Progenitor cell of endocrine pancreas (in vitro differentiated cells): Measurements from ENCODE around the gene BEGAIN. TPM values are rescaled to one million over a fixed set of nuclear protein-coding genes. Genes with fewer than 3 reads are reported as not detected.
A peak's percentile ranks its signal among the peaks of the same experiment; 100 is the strongest.

Source experiments
- DNase-seq: peaks from one replicate; pipeline ENCODE4 v3.0.0; 2021; ENCODE audit warnings: low spot score; ENCODE audit not compliant: unreplicated experiment
- H3K27ac Mint-ChIP-seq: 2 replicates; pipeline ENCODE4 v1.8.0; 2021; ENCODE audit warnings: mild to moderate bottlenecking, moderate library complexity, mixed read lengths
- H3K27me3 Mint-ChIP-seq: 2 replicates; pipeline ENCODE4 v1.8.0; 2021; ENCODE audit warnings: mixed read lengths
- H3K36me3 Mint-ChIP-seq: 2 replicates; pipeline ENCODE4 v1.8.0; 2022; ENCODE audit warnings: mixed read lengths; ENCODE audit not compliant: insufficient read depth
- H3K4me1 Mint-ChIP-seq: 2 replicates; pipeline ENCODE4 v1.8.0; 2021; ENCODE audit warnings: low read depth, mixed read lengths
- H3K4me3 Mint-ChIP-seq: 2 replicates; pipeline ENCODE4 v1.8.0; 2021; ENCODE audit warnings: low read depth, mild to moderate bottlenecking, moderate library complexity, mixed read lengths
- H3K9me3 Mint-ChIP-seq: 2 replicates; pipeline ENCODE4 v1.8.0; 2021; ENCODE audit warnings: low read depth, mixed read lengths
- CTCF ChIP-seq: fragments of 200-600 bp; sonication (generic); IDR thresholded peaks from one replicate; pipeline ENCODE4 v1.5.0; 2021; ENCODE audit warnings: antibody characterized with exemption, mild to moderate bottlenecking; ENCODE audit not compliant: unreplicated experiment
- total RNA-seq: library from RNA; stranded (reverse); gene quantifications from 2 replicates; pipeline ENCODE4 v1.2.1, GENCODE V29; 2021

Gene BEGAIN
- total RNA-seq, 1 donor from 2014 or later, result 0.65 TPM

- no peak for DNase-seq
- Mint-ChIP-seq H3K27ac (no peak overlapping the region), H3K4me3 (no peak overlapping the region), H3K36me3 (no peaks in the 10 kb centered on the region), H3K27me3 (peaks cover 3% of the 10 kb centered on the region), H3K4me1 (no peaks in the 10 kb centered on the region), H3K9me3 (no peaks in the 10 kb centered on the region)
- no peak for TF ChIP-seq CTCF
These were observed 46.1 kb downstream of the BEGAIN start for GRCh38 chr14:100540926-100541620.

- peaks cover 3% of the 10 kb centered on the region for H3K27me3 Mint-ChIP-seq
- peak; percentile 49 for TF ChIP-seq CTCF
- H3K27ac Mint-ChIP-seq, result no peak overlapping the region
- no peak overlapping the region for H3K4me3 Mint-ChIP-seq
- no peaks in the 10 kb centered on the region for H3K4me1 Mint-ChIP-seq
- no peak for DNase-seq
- H3K9me3 Mint-ChIP-seq, result no peaks in the 10 kb centered on the region
- no peaks in the 10 kb centered on the region for H3K36me3 Mint-ChIP-seq
These were observed 46.9 kb downstream of the BEGAIN start for GRCh38 chr14:100540141-100540925.

GRCh38 chr14:100539766-100540140 lies 47.5 kb downstream of the BEGAIN start:
- Mint-ChIP-seq H3K9me3 (no peaks in the 10 kb centered on the region), H3K27me3 (no peaks in the 10 kb centered on the region), H3K36me3 (no peaks in the 10 kb centered on the region), H3K4me3 (no peak overlapping the region), H3K27ac (no peak overlapping the region), H3K4me1 (no peaks in the 10 kb centered on the region)
- no peak for TF ChIP-seq CTCF
- no peak for DNase-seq

- H3K4me1 Mint-ChIP-seq, result peaks cover 3% of the 10 kb centered on the region
- no peaks in the 10 kb centered on the region for H3K9me3 Mint-ChIP-seq
- no peak for DNase-seq
- no peak overlapping the region for H3K4me3 Mint-ChIP-seq
- no peaks in the 10 kb centered on the region for H3K27me3 Mint-ChIP-seq
- no peak for TF ChIP-seq CTCF
- no peak overlapping the region for H3K27ac Mint-ChIP-seq
- no peaks in the 10 kb centered on the region for H3K36me3 Mint-ChIP-seq
These were observed 48.1 kb downstream of the BEGAIN start for GRCh38 chr14:100539003-100539660.

- no peaks in the 10 kb centered on the region for H3K36me3 Mint-ChIP-seq
- H3K27ac Mint-ChIP-seq, result no peak overlapping the region
- no peaks in the 10 kb centered on the region for H3K27me3 Mint-ChIP-seq
- peaks cover 3% of the 10 kb centered on the region for H3K4me1 Mint-ChIP-seq
- no peak for DNase-seq
- no peak overlapping the region for H3K4me3 Mint-ChIP-seq
- TF ChIP-seq CTCF, result no peak
- no peaks in the 10 kb centered on the region for H3K9me3 Mint-ChIP-seq
These were observed 48.7 kb downstream of the BEGAIN start for GRCh38 chr14:100538351-100539002.
